Neural cell (in vitro differentiated cells): Measurements from ENCODE around the gene WNT7A. TPM values are rescaled to one million over a fixed set of nuclear protein-coding genes. Genes with fewer than 3 reads are reported as not detected.

Experiments
- H2AFZ ChIP-seq: fragments of 200-600, 300-800 bp; sonication (generic), shearing (Covaris generic); 2 replicates; pipeline ENCODE4 v1.6.0; 2014; ENCODE audit warnings: low read depth, mild to moderate bottlenecking, antibody characterized with exemption, low read length, moderate library complexity
- H3F3A ChIP-seq: fragments of 200-600 bp; shearing (Covaris generic); 2 replicates; pipeline ENCODE4 v1.6.1; 2016; ENCODE audit warnings: mild to moderate bottlenecking, moderate library complexity, mixed read lengths, antibody characterized with exemption, low read length; ENCODE audit not compliant: insufficient read depth, poor library complexity, severe bottlenecking
- H3K27ac ChIP-seq: fragments of 200-600, 300-800 bp; sonication (generic), shearing (Covaris generic); 2 replicates; pipeline ENCODE4 v1.5.1; 2014; ENCODE audit warnings: mild to moderate bottlenecking, low read length, moderate library complexity
- H3K27me3 ChIP-seq: fragments of 300-800, 200-600 bp; sonication (generic), shearing (Covaris generic); 2 replicates; pipeline ENCODE4 v1.6.0; 2014; ENCODE audit warnings: mild to moderate bottlenecking, low read depth, low read length, moderate library complexity; ENCODE audit not compliant: insufficient read depth
- H3K36me3 ChIP-seq: fragments of 300-800, 200-600 bp; sonication (generic), shearing (Covaris generic); 2 replicates; pipeline ENCODE4 v1.5.1; 2014; ENCODE audit warnings: mild to moderate bottlenecking, antibody characterized with exemption, low read length, moderate library complexity; ENCODE audit not compliant: insufficient read depth
- H3K4me2 ChIP-seq: fragments of 300-800, 200-600 bp; sonication (generic), shearing (Covaris generic); 2 replicates; pipeline ENCODE4 v1.6.0; 2014; ENCODE audit warnings: mild to moderate bottlenecking, low read length
- H3K4me3 ChIP-seq: fragments of 300-800, 200-600 bp; sonication (generic), shearing (Covaris generic); 2 replicates; pipeline ENCODE4 v1.5.1; 2014; ENCODE audit warnings: mild to moderate bottlenecking, low read length, moderate library complexity
- H3K79me2 ChIP-seq: fragments of 200-600 bp; shearing (Covaris generic); replicated peaks from 2 replicates; pipeline ENCODE4 v1.6.0; 2014; ENCODE audit warnings: mild to moderate bottlenecking, low read length, moderate library complexity; ENCODE audit not compliant: insufficient read depth
- H3K9ac ChIP-seq: fragments of 300-800, 200-600 bp; sonication (generic), shearing (Covaris generic); 2 replicates; pipeline ENCODE4 v1.6.1; 2016; ENCODE audit warnings: mild to moderate bottlenecking, low read length, mixed read lengths
- H3K9me2 ChIP-seq: fragments of 200-600 bp; shearing (Covaris generic); 2 replicates; pipeline ENCODE4 v1.6.1; 2016; ENCODE audit warnings: mild to moderate bottlenecking, low read length, mixed read lengths; ENCODE audit not compliant: insufficient read depth
- H3K9me3 ChIP-seq: fragments of 200-600, 300-800 bp; sonication (generic), shearing (Covaris generic); 2 replicates; pipeline ENCODE4 v1.6.1; 2016; ENCODE audit warnings: mild to moderate bottlenecking, mixed run types, low read length, moderate library complexity, mixed read lengths
- H4K20me1 ChIP-seq: fragments of 200-600 bp; shearing (Covaris generic); 2 replicates; pipeline ENCODE4 v1.6.1; 2016; ENCODE audit warnings: mild to moderate bottlenecking, mixed run types; ENCODE audit not compliant: insufficient read depth
- EP300 ChIP-seq: fragments of 450-650 bp; conservative IDR thresholded peaks from 2 replicates; pipeline ENCODE4 v1.6.1; 2014; ENCODE audit warnings: antibody characterized with exemption, mild to moderate bottlenecking, moderate library complexity; ENCODE audit not compliant: poor library complexity, severe bottlenecking
- EZH2 ChIP-seq: fragments of 200-600, 300-800 bp; shearing (Covaris generic), sonication (generic); IDR thresholded peaks from 2 replicates; pipeline ENCODE4 v1.6.1; 2014; ENCODE audit warnings: antibody characterized with exemption, low read length, borderline replicate concordance, mild to moderate bottlenecking; ENCODE audit not compliant: insufficient read depth, poor library complexity, severe bottlenecking
- MXI1 ChIP-seq: fragments of 450-650 bp; conservative IDR thresholded peaks from 2 replicates; pipeline ENCODE4 v1.6.1; 2014; ENCODE audit warnings: antibody characterized with exemption, mild to moderate bottlenecking; ENCODE audit not compliant: poor library complexity, severe bottlenecking
- POLR2AphosphoS5 ChIP-seq: IDR thresholded peaks from 2 replicates; pipeline ENCODE4 v1.6.1; 2012
- RAD21 ChIP-seq: fragments of 450-650 bp; conservative IDR thresholded peaks from 2 replicates; pipeline ENCODE4 v1.6.1; 2014; ENCODE audit warnings: antibody characterized with exemption, mild to moderate bottlenecking, moderate library complexity
- SMC3 ChIP-seq: fragments of 450-650 bp; conservative IDR thresholded peaks from 2 replicates; pipeline ENCODE4 v1.6.1; 2014; ENCODE audit warnings: antibody characterized with exemption, mild to moderate bottlenecking, moderate library complexity; ENCODE audit not compliant: poor library complexity
- TAF1 ChIP-seq: IDR thresholded peaks from 2 replicates; pipeline ENCODE4 v1.6.1; 2012; ENCODE audit warnings: low read depth
- polyA plus RNA-seq: library from polyadenylated mRNA; depleted of rRNA; stranded (reverse); fragments of >200 nt; gene quantifications from 2 replicates; pipeline ENCODE4 v1.2.3, GENCODE V29; 2014
- TF ChIP-seq, protein P1 (sequence below): IDR thresholded peaks from 2 replicates; pipeline ENCODE4 v1.6.1; 2012; ENCODE audit warnings: borderline replicate concordance
- TF ChIP-seq, protein P2 (sequence below): fragments of 450-650 bp; IDR thresholded peaks from 2 replicates; pipeline ENCODE4 v1.5.1; 2014; ENCODE audit warnings: antibody characterized with exemption, mild to moderate bottlenecking, moderate library complexity; ENCODE audit not compliant: poor library complexity, severe bottlenecking

WNT7A gene
- polyA plus RNA-seq, 1 donor from 2014 or later = 13.3 TPM

DNA sequence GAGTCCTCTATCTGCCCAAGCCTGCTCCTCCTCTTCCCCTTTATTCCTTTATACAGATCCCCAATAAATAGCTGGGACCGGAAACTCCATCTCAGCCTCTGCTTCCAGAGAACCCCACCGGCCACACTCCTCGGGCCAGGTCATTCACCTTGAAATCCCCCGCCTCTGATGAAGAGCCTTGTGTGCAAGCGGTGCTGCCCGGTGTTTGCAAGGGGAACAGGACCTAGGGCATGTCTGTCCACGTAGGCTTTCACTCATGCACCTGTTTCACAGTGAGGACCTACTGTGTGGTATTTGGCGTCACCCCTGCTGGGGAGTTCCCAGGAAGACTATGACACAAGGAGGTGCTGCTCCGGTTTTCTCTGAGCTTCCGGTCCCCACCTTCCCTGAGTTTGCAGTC, 54.0 kb downstream of the WNT7A start:
- H2AFZ ChIP-seq = no peak overlapping the region
- H3K9ac ChIP-seq = no peak overlapping the region

DNA sequence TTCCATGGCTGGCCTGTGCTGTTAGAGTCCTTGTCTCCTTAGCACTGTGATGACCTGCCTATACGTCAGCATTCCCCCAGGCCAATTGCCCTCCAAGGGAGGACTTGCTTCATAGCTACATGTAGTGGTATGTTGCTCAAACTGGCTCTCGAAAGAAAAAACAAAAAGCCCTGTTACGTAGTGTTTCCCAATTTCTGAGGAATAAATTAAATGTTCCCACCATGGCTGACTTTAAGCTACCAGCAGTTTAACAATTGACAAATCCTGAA, 54.6 kb downstream of the WNT7A start:
- Histone ChIP-seq H4K20me1 (no peaks in the 10 kb centered on the region), H3K4me3 (no peak overlapping the region), H3K36me3 (no peaks in the 10 kb centered on the region), H2AFZ (no peak overlapping the region), H3K9me2 (no peaks in the 10 kb centered on the region), H3K27ac (no peak overlapping the region), H3F3A (no peaks in the 10 kb centered on the region), H3K9ac (no peak overlapping the region), H3K9me3 (no peaks in the 10 kb centered on the region), H3K4me2 (no peak overlapping the region), H3K79me2 (no peaks in the 10 kb centered on the region), H3K27me3 (no peaks in the 10 kb centered on the region)
- TF ChIP-seq, protein P1, sequence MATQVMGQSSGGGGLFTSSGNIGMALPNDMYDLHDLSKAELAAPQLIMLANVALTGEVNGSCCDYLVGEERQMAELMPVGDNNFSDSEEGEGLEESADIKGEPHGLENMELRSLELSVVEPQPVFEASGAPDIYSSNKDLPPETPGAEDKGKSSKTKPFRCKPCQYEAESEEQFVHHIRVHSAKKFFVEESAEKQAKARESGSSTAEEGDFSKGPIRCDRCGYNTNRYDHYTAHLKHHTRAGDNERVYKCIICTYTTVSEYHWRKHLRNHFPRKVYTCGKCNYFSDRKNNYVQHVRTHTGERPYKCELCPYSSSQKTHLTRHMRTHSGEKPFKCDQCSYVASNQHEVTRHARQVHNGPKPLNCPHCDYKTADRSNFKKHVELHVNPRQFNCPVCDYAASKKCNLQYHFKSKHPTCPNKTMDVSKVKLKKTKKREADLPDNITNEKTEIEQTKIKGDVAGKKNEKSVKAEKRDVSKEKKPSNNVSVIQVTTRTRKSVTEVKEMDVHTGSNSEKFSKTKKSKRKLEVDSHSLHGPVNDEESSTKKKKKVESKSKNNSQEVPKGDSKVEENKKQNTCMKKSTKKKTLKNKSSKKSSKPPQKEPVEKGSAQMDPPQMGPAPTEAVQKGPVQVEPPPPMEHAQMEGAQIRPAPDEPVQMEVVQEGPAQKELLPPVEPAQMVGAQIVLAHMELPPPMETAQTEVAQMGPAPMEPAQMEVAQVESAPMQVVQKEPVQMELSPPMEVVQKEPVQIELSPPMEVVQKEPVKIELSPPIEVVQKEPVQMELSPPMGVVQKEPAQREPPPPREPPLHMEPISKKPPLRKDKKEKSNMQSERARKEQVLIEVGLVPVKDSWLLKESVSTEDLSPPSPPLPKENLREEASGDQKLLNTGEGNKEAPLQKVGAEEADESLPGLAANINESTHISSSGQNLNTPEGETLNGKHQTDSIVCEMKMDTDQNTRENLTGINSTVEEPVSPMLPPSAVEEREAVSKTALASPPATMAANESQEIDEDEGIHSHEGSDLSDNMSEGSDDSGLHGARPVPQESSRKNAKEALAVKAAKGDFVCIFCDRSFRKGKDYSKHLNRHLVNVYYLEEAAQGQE = no peak
- no peak for TF ChIP-seq EZH2
- no peak for TF ChIP-seq SMC3
- TF ChIP-seq TAF1 = no peak
- TF ChIP-seq EP300 = no peak
- no peak for TF ChIP-seq MXI1
- TF ChIP-seq, protein P2, sequence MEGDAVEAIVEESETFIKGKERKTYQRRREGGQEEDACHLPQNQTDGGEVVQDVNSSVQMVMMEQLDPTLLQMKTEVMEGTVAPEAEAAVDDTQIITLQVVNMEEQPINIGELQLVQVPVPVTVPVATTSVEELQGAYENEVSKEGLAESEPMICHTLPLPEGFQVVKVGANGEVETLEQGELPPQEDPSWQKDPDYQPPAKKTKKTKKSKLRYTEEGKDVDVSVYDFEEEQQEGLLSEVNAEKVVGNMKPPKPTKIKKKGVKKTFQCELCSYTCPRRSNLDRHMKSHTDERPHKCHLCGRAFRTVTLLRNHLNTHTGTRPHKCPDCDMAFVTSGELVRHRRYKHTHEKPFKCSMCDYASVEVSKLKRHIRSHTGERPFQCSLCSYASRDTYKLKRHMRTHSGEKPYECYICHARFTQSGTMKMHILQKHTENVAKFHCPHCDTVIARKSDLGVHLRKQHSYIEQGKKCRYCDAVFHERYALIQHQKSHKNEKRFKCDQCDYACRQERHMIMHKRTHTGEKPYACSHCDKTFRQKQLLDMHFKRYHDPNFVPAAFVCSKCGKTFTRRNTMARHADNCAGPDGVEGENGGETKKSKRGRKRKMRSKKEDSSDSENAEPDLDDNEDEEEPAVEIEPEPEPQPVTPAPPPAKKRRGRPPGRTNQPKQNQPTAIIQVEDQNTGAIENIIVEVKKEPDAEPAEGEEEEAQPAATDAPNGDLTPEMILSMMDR = no peak
- TF ChIP-seq RAD21 = no peak
- TF ChIP-seq POLR2AphosphoS5 = no peak

More for the DNA sequence above, 54.0 kb downstream of the WNT7A start:
- H3K4me3 ChIP-seq = no peak overlapping the region
- H3K9me3 ChIP-seq = no peaks in the 10 kb centered on the region
- H3F3A ChIP-seq = no peaks in the 10 kb centered on the region
- H3K27me3 ChIP-seq = no peaks in the 10 kb centered on the region
- no peaks in the 10 kb centered on the region for H3K9me2 ChIP-seq
- no peaks in the 10 kb centered on the region for H3K36me3 ChIP-seq
- no peaks in the 10 kb centered on the region for H4K20me1 ChIP-seq
- H3K4me2 ChIP-seq = no peak overlapping the region
- no peak overlapping the region for H3K27ac ChIP-seq
- no peak for TF ChIP-seq RAD21
- no peak for TF ChIP-seq SMC3
- TF ChIP-seq EP300 = no peak
- no peak for TF ChIP-seq MXI1
- TF ChIP-seq, protein P2 = no peak
- no peak for TF ChIP-seq TAF1
- no peak for TF ChIP-seq EZH2
- TF ChIP-seq POLR2AphosphoS5 = no peak
- TF ChIP-seq, protein P1 = no peak
- H3K79me2 ChIP-seq = no peaks in the 10 kb centered on the region
